Activated T-cell treated with anti-CD3 and anti-CD28 coated beads, Interleukin-2, amount 50 U/mL, for 72 hours (primary cell): ENCODE measurements around the gene CNMD. TPM values are rescaled to one million over a fixed set of nuclear protein-coding genes. Genes with fewer than 3 reads are reported as not detected.

ENCODE experiments used
- ATAC-seq, 2 donors: fragments of 150-1000 bp; cut with Tn5 transposase; replicated peaks in 1 of 2; 2 replicates each; pipeline ENCODE4 v1.10.0; 2021; ENCODE audit warnings: moderate library complexity in 2 of 2, mild to moderate bottlenecking in 1 of 2
- DNase-seq, 2 donors: peaks; one replicate each; pipeline ENCODE4 v3.0.0; 2021 to 2022; ENCODE audit warnings: mixed read lengths in 1 of 2
- H3K27ac Mint-ChIP-seq: one replicate; pipeline ENCODE4 v1.8.0; 2022; ENCODE audit warnings: mild to moderate bottlenecking, moderate library complexity, mixed read lengths
- H3K27me3 Mint-ChIP-seq: one replicate; pipeline ENCODE4 v1.8.0; 2022; ENCODE audit warnings: low read depth, mixed read lengths
- H3K36me3 Mint-ChIP-seq, 2 donors: one replicate each; pipeline ENCODE4 v1.8.0; 2022; ENCODE audit warnings: mixed read lengths in 2 of 2, mild to moderate bottlenecking in 1 of 2; ENCODE audit not compliant: insufficient read depth in 2 of 2
- H3K4me1 Mint-ChIP-seq: one replicate; pipeline ENCODE4 v1.8.0; 2022; ENCODE audit warnings: low read depth, mixed read lengths
- H3K4me3 Mint-ChIP-seq, 2 donors: one replicate each; pipeline ENCODE4 v1.8.0; 2022; ENCODE audit warnings: mild to moderate bottlenecking in 2 of 2, mixed read lengths in 2 of 2, moderate library complexity in 2 of 2
- H3K9me3 Mint-ChIP-seq, 2 donors: one replicate each; pipeline ENCODE4 v1.8.0; 2022; ENCODE audit warnings: mixed read lengths in 2 of 2
- total RNA-seq, 2 donors: library from RNA; stranded (reverse); gene quantifications; one replicate each; pipeline ENCODE4 v1.2.3, GENCODE V29; 2022

Gene CNMD
- total RNA-seq, 2 donors from 2014 or later, result not detected

DNA sequence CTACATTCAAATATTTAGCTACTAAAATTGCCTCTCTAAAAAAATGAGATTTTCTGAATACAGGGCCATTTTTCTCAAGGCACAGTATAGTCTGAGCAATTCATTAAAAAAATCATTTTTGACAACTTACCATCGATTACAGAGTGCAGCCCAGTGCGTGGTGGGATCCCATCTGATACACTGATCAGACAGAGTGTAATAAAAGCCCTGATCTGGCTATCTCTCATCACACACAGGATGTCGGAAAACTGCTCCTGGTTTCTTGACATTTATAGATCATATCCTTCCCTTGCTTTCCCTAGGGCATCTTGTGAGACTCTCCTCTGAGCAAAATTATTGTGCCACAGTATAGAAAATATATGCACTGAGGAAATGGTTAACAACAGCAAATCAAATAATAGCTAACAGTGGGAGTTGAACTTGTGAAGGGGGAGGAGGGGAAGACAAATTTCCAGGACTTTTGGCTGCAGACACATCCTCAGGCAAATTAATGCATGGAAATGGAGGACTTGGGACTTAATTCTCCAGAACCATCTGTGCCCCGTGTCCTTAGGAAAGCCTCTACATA, 28.4 kb upstream of the CNMD start:
- no peak overlapping the region for H3K4me3 Mint-ChIP-seq
- no peaks in the 10 kb centered on the region for H3K36me3 Mint-ChIP-seq
- no peak for DNase-seq
- H3K27me3 Mint-ChIP-seq, result peaks cover 7% of the 10 kb centered on the region
- H3K9me3 Mint-ChIP-seq, result no peaks in the 10 kb centered on the region
- no peak overlapping the region for H3K27ac Mint-ChIP-seq
- no peaks in the 10 kb centered on the region for H3K4me1 Mint-ChIP-seq
- ATAC-seq, result no peak

GRCh38 chr13:52765611-52766390, 26.2 kb upstream of the CNMD start:
- DNase-seq (no peak), ATAC-seq (no peak)
- H3K36me3 Mint-ChIP-seq, result no peaks in the 10 kb centered on the region
- H3K27me3 Mint-ChIP-seq, result peaks cover 10% of the 10 kb centered on the region
- no peaks in the 10 kb centered on the region for H3K9me3 Mint-ChIP-seq
- H3K4me1 Mint-ChIP-seq, result no peaks in the 10 kb centered on the region
- no peak overlapping the region for H3K27ac Mint-ChIP-seq
- H3K4me3 Mint-ChIP-seq, result no peak overlapping the region

DNA sequence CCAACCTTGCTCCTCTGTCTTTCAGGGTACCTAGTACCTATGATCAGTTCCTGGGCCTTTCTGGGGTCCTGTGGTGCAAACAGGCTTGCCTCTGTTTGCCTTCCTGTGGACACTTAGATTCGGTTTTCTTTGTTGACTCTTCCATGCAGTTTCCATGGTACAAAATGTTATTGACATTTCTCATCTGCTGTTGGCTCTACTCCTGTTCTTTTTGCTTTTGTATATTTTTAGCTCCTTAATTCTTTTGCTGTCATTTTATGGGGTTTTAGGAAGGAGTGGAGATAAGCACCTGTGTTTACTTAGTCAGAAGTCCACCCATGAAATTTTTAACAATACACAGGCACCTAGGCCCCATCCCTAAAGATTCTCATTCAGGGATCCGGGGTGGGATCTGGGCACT, 20.5 kb upstream of the CNMD start:
- DNase-seq (no peak), ATAC-seq (no peak)
- no peak overlapping the region for H3K27ac Mint-ChIP-seq
- peaks cover 20% of the 10 kb centered on the region for H3K27me3 Mint-ChIP-seq
- H3K4me1 Mint-ChIP-seq, result no peaks in the 10 kb centered on the region
- no peaks in the 10 kb centered on the region for H3K9me3 Mint-ChIP-seq
- H3K4me3 Mint-ChIP-seq, result no peak overlapping the region
- no peaks in the 10 kb centered on the region for H3K36me3 Mint-ChIP-seq

DNA sequence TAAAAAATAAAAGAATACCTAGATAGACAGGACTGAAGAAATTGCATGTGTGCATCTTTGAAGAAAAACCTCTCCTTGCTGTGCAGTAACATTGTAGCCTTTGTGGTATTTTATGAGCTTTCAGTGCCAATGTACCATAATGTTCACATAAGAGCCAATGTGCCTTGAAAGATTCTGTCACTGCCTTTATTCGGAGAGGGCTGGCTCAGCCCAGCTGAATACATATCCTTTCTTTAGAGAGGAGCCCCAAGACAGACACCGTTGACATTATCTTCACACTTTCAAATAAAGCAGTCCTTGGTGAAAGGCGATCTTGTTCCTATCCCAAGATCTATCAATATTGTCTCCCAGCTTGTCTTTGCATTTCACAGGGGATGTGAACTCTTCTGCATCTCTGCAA, 18.5 kb upstream of the CNMD start:
- DNase-seq (no peak), ATAC-seq (no peak)
- Mint-ChIP-seq H3K36me3 (no peaks in the 10 kb centered on the region), H3K27ac (no peak overlapping the region), H3K4me1 (no peaks in the 10 kb centered on the region), H3K27me3 (peaks cover 20% of the 10 kb centered on the region), H3K4me3 (no peak overlapping the region), H3K9me3 (no peaks in the 10 kb centered on the region)

GRCh38 chr13:52751196-52751595, 11.6 kb upstream of the CNMD start:
- H3K4me3 Mint-ChIP-seq, result no peak overlapping the region
- no peak for ATAC-seq
- H3K27me3 Mint-ChIP-seq, result peaks cover 14% of the 10 kb centered on the region

GRCh38 chr13:52750713-52751112, 11.1 kb upstream of the CNMD start:
- ATAC-seq (no peak), DNase-seq (no peak)
- no peak overlapping the region for H3K4me3 Mint-ChIP-seq
- H3K9me3 Mint-ChIP-seq, result no peaks in the 10 kb centered on the region
- no peaks in the 10 kb centered on the region for H3K4me1 Mint-ChIP-seq
- H3K27ac Mint-ChIP-seq, result no peak overlapping the region
- H3K36me3 Mint-ChIP-seq, result no peaks in the 10 kb centered on the region
- peaks cover 19% of the 10 kb centered on the region for H3K27me3 Mint-ChIP-seq

More at GRCh38 chr13:52751196-52751595, 11.6 kb upstream of the CNMD start:
- DNase-seq, result no peak
- no peaks in the 10 kb centered on the region for H3K36me3 Mint-ChIP-seq
- H3K9me3 Mint-ChIP-seq, result no peaks in the 10 kb centered on the region
- H3K27ac Mint-ChIP-seq, result no peak overlapping the region
- H3K4me1 Mint-ChIP-seq, result no peaks in the 10 kb centered on the region

DNA sequence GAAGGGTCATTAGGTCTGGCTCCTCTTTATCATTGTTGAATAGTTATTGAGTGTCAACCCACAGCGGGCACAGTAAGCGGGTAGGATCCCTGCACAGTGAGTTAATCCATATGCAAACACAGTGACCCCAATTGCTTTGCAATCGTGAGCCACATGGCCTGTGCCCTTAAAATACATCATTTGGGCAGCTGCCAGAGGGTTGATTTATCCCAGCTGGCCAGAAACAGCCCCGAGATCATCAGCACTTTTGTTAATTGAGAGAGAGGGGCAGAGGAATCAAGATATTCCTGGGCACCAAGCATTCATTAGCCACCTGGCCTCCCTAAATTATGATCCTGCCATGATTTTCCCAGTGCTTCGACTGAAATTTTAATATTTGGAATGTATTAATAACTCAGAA, 9.8 kb upstream of the CNMD start:
- H3K36me3 Mint-ChIP-seq, result no peaks in the 10 kb centered on the region
- H3K4me1 Mint-ChIP-seq, result no peaks in the 10 kb centered on the region
- DNase-seq (no peak), ATAC-seq (no peak)
- H3K27ac Mint-ChIP-seq, result no peak overlapping the region
- no peak overlapping the region for H3K4me3 Mint-ChIP-seq
- peaks cover 32% of the 10 kb centered on the region for H3K27me3 Mint-ChIP-seq
- no peaks in the 10 kb centered on the region for H3K9me3 Mint-ChIP-seq

GRCh38 chr13:52746141-52746540, 6.5 kb upstream of the CNMD start:
- H3K27me3 Mint-ChIP-seq, result peaks cover 51% of the 10 kb centered on the region
- no peak for DNase-seq
- no peak overlapping the region for H3K27ac Mint-ChIP-seq
- peaks cover 0 to 4% of the 10 kb centered on the region in 2 donors for H3K36me3 Mint-ChIP-seq
- H3K4me1 Mint-ChIP-seq, result no peaks in the 10 kb centered on the region
- H3K9me3 Mint-ChIP-seq, result peaks cover 0 to 3% of the 10 kb centered on the region in 2 donors
- ATAC-seq, result no peak
- H3K4me3 Mint-ChIP-seq, result no peak overlapping the region

GRCh38 chr13:52744842-52745375, 5.3 kb upstream of the CNMD start:
- Mint-ChIP-seq H3K27ac (no peak overlapping the region), H3K9me3 (peaks cover 0 to 3% of the 10 kb centered on the region in 2 donors), H3K27me3 (peaks cover 63% of the 10 kb centered on the region), H3K4me3 (no peak overlapping the region), H3K4me1 (peaks cover 1% of the 10 kb centered on the region), H3K36me3 (peaks cover 0 to 4% of the 10 kb centered on the region in 2 donors)
- DNase-seq (no peak), ATAC-seq (no peak)

DNA sequence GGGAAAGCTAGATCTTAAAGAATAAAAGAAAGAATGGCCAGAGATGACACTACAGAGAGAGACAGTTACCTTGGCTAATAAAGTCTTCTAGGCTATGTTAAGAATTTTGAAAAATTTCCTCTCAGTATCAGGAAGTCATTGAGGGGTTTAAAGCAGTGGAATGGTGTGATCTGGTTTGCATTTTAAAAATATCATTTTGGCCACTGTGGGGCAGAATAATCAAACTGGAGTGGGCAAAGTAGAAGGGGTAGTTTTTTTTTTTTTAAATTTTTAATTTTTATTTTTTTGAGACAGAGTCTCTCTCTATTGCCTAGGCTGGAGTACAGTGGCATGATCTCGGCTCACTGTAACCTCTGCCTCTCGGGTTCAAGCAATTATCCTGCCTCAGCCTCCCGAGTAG, 4.4 kb upstream of the CNMD start:
- Mint-ChIP-seq H3K27ac (no peak overlapping the region), H3K9me3 (peaks cover 0 to 3% of the 10 kb centered on the region in 2 donors), H3K4me1 (peaks cover 5% of the 10 kb centered on the region), H3K36me3 (peaks cover 0 to 4% of the 10 kb centered on the region in 2 donors), H3K4me3 (no peak overlapping the region), H3K27me3 (peaks cover 68% of the 10 kb centered on the region)
- DNase-seq, result no peak
- no peak for ATAC-seq

- DNase-seq, result no peak
- Mint-ChIP-seq H3K4me1 (peaks cover 5% of the 10 kb centered on the region), H3K36me3 (peaks cover 0 to 4% of the 10 kb centered on the region in 2 donors), H3K27ac (no peak overlapping the region), H3K27me3 (peaks cover 70% of the 10 kb centered on the region), H3K4me3 (no peak overlapping the region), H3K9me3 (peaks cover 0 to 3% of the 10 kb centered on the region in 2 donors)
- no peak for ATAC-seq
Measured at GRCh38 chr13:52743569-52743968, 3.9 kb upstream of the CNMD start.

DNA sequence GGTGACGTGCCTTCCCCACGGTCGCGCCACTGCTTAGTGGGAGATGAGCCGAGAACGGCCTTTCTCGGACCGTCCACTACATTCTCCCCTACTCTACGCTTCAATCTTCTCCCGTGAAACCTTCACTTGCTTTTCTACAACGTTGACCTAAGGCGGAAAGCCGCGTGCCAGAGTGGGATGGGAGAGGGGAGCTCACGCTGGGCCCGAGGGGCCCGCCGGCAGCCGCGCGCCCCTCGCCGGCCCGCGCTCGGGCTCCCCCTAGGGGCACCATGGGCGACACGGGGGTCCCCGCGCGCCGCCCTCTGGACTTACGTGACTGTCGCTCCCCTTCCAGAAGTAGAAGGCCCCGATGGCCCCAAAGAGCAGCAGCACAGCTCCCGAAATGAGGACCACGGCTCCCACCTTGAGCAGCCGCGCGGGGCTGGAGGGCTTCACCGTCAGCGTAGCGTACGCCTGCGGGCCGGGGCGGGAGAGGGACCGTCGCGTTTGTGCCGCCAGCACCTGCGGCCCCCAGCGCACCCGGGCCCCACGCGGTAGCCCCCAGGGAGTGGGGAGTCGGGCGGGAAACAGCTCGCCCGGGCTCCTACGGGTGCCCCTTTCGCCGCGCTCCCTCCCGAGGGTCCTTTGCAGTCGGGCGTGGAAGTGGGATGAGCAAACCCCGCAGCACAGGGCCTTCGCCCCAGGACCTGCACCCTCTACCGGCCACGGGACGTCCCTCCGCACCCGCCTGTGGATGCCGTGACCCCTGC, 727 bp downstream of the CNMD start:
- DNase-seq (peak; percentile 40 to 52), ATAC-seq (peak; percentile 72 to 78)
- Mint-ChIP-seq H3K36me3 (peaks cover 0 to 4% of the 10 kb centered on the region in 2 donors), H3K4me1 (peaks cover 5% of the 10 kb centered on the region), H3K27me3 (peaks cover 57% of the 10 kb centered on the region), H3K4me3 (peak overlapping the region; percentile 55 to 71), H3K27ac (no peak overlapping the region), H3K9me3 (peaks cover 0 to 3% of the 10 kb centered on the region in 2 donors)

DNA sequence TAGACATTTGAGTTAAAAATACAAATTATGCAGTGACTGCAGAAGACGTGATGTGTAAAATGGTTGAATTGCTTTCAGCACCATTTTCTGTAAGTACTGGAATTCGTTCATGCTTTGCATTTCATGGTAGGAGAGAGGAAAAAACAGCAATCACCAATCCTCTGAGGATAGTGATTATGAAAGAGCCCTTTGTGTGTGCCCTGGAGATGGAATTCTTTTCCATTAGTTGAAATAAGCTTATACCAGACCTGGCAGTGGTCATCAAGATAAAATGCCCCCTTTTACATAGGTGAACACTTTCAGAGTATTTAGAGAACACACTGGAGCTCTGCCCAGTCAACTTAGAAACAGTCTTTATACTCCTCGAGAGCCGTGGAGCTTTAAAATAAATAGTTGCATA, 1.7 kb downstream of the CNMD start:
- DNase-seq, result no peak
- Mint-ChIP-seq H3K4me3 (peak overlapping the region in 1 of 2 donors; percentile 41), H3K27me3 (peaks cover 60% of the 10 kb centered on the region), H3K36me3 (peaks cover 0 to 4% of the 10 kb centered on the region in 2 donors), H3K4me1 (peaks cover 5% of the 10 kb centered on the region), H3K9me3 (peaks cover 0 to 3% of the 10 kb centered on the region in 2 donors), H3K27ac (peak overlapping the region; percentile 47)
- no peak for ATAC-seq
